H9 (cell line): ENCODE results near the gene MEDAG. TPM values are rescaled to one million over a fixed set of nuclear protein-coding genes. Genes with fewer than 3 reads are reported as not detected.

Experiments
- DNase-seq: peaks from one replicate; pipeline ENCODE4 v3.0.0-alpha.2; 2017
- H2AFZ ChIP-seq: one replicate; pipeline ENCODE4 v1.6.1; 2013; ENCODE audit warnings: mild to moderate bottlenecking, low read length, control low read depth, moderate library complexity
- H2AK5ac ChIP-seq: 2 replicates; pipeline ENCODE4 v1.6.1; 2013; ENCODE audit warnings: low read length, control low read depth, mixed read lengths; ENCODE audit not compliant: insufficient read length
- H2BK120ac ChIP-seq: one replicate; pipeline ENCODE4 v1.6.1; 2013; ENCODE audit warnings: low read depth, mild to moderate bottlenecking, low read length, control low read depth, inconsistent platforms; ENCODE audit not compliant: poor library complexity, severe bottlenecking
- H2BK12ac ChIP-seq: 2 replicates; pipeline ENCODE4 v1.6.1; 2013; ENCODE audit warnings: low read length, control low read depth, mixed read lengths, low read depth; ENCODE audit not compliant: insufficient read length
- H2BK15ac ChIP-seq: 2 replicates; pipeline ENCODE4 v1.6.1; 2013; ENCODE audit warnings: low read depth, low read length, control low read depth
- H2BK20ac ChIP-seq: one replicate; pipeline ENCODE4 v1.6.1; 2013; ENCODE audit warnings: low read depth, mild to moderate bottlenecking, low read length, control low read depth, inconsistent platforms; ENCODE audit not compliant: poor library complexity, severe bottlenecking
- H2BK5ac ChIP-seq: 2 replicates; pipeline ENCODE4 v1.6.1; 2013; ENCODE audit warnings: low read length, control low read depth, mixed read lengths; ENCODE audit not compliant: insufficient read length
- H3K14ac ChIP-seq: 2 replicates; pipeline ENCODE4 v1.6.1; 2013; ENCODE audit warnings: low read length, control low read depth; ENCODE audit not compliant: insufficient read depth
- H3K18ac ChIP-seq: 2 replicates; pipeline ENCODE4 v1.6.1; 2013; ENCODE audit warnings: low read depth, mild to moderate bottlenecking, mixed read lengths, low read length, control low read depth; ENCODE audit not compliant: insufficient read length
- H3K23ac ChIP-seq: 2 replicates; pipeline ENCODE4 v1.6.1; 2013; ENCODE audit warnings: low read length, control low read depth, mixed read lengths, low read depth; ENCODE audit not compliant: insufficient read length
- H3K23me2 ChIP-seq: 2 replicates; pipeline ENCODE4 v1.6.1; 2013; ENCODE audit warnings: low read depth, mild to moderate bottlenecking, mixed read lengths, low read length, control low read depth; ENCODE audit not compliant: insufficient read length, poor library complexity, severe bottlenecking
- H3K27ac ChIP-seq: 2 replicates; pipeline ENCODE4 v1.5.1; 2013; ENCODE audit warnings: low read length, control low read depth, mixed read lengths, low read depth; ENCODE audit not compliant: insufficient read length
- H3K27me3 ChIP-seq: 2 replicates; pipeline ENCODE4 v1.6.1; 2013; ENCODE audit warnings: low read length, control low read depth, inconsistent platforms; ENCODE audit not compliant: insufficient read depth
- H3K4ac ChIP-seq: 2 replicates; pipeline ENCODE4 v1.6.1; 2013; ENCODE audit warnings: low read depth, mild to moderate bottlenecking, control low read depth, inconsistent platforms, low read length, moderate library complexity
- H3K4me1 ChIP-seq: 2 replicates; pipeline ENCODE4 v1.6.1; 2013; ENCODE audit warnings: low read length, control low read depth, inconsistent platforms; ENCODE audit not compliant: insufficient read depth
- H3K4me2 ChIP-seq: 2 replicates; pipeline ENCODE4 v1.6.1; 2013; ENCODE audit warnings: low read length, control low read depth, mixed read lengths; ENCODE audit not compliant: insufficient read length, insufficient read depth
- H3K56ac ChIP-seq: 2 replicates; pipeline ENCODE4 v1.6.1; 2013; ENCODE audit warnings: low read depth, mild to moderate bottlenecking, mixed read lengths, low read length, control low read depth; ENCODE audit not compliant: insufficient read length
- H3K79me1 ChIP-seq: 2 replicates; pipeline ENCODE4 v1.6.1; 2013; ENCODE audit warnings: low read depth, mild to moderate bottlenecking, moderate library complexity, low read length, control low read depth, inconsistent platforms; ENCODE audit not compliant: insufficient read depth, poor library complexity, severe bottlenecking
- H3K79me2 ChIP-seq: 2 replicates; pipeline ENCODE4 v1.6.1; 2013; ENCODE audit warnings: low read length, control low read depth, inconsistent platforms; ENCODE audit not compliant: insufficient read depth
- H3K9ac ChIP-seq: 2 replicates; pipeline ENCODE4 v1.6.1; 2013; ENCODE audit warnings: low read length, control low read depth, mixed read lengths; ENCODE audit not compliant: insufficient read length; ENCODE audit errors: extremely low read depth
- H3K9me3 ChIP-seq: one replicate; pipeline ENCODE4 v1.6.1; 2013; ENCODE audit warnings: low read depth, low read length, inconsistent platforms; ENCODE audit not compliant: control insufficient read depth
- H3T11ph ChIP-seq: one replicate; pipeline ENCODE4 v1.6.1; 2013; ENCODE audit warnings: mild to moderate bottlenecking, low read length, control low read depth, inconsistent platforms
- H4K20me1 ChIP-seq: one replicate; pipeline ENCODE4 v1.6.1; 2013; ENCODE audit not compliant: control insufficient read depth, insufficient read length, insufficient read depth
- H4K5ac ChIP-seq: 2 replicates; pipeline ENCODE4 v1.6.1; 2013; ENCODE audit warnings: low read depth, mild to moderate bottlenecking, mixed read lengths, low read length, control low read depth; ENCODE audit not compliant: insufficient read length
- H4K8ac ChIP-seq: replicated peaks from 2 replicates; pipeline ENCODE4 v1.6.1; 2013; ENCODE audit warnings: low read length, control low read depth, mixed read lengths, low read depth; ENCODE audit not compliant: insufficient read length
- H4K91ac ChIP-seq: 2 replicates; pipeline ENCODE4 v1.6.1; 2013; ENCODE audit warnings: low read depth, mild to moderate bottlenecking, moderate library complexity, mixed read lengths, low read length, control low read depth; ENCODE audit not compliant: insufficient read length
- H3K27ac Mint-ChIP-seq, 3 experiments: 2 replicates in 2 of 3; 3 replicates in 1 of 3; pipeline ENCODE4 v1.8.0; 2020 to 2021; ENCODE audit warnings: mixed read lengths in 3 of 3, mild to moderate bottlenecking in 1 of 3, moderate library complexity in 1 of 3
- H3K27me3 Mint-ChIP-seq: 2 replicates; pipeline ENCODE4 v1.8.0; 2021; ENCODE audit warnings: low read depth, mild to moderate bottlenecking, moderate library complexity, mixed read lengths
- H3K36me3 Mint-ChIP-seq, 3 experiments: 2 replicates in 2 of 3; 3 replicates in 1 of 3; pipeline ENCODE4 v1.8.0; 2020 to 2021; ENCODE audit warnings: low read depth in 3 of 3, mixed read lengths in 3 of 3; ENCODE audit not compliant: insufficient read depth in 1 of 3
- H3K4me1 Mint-ChIP-seq, 2 experiments: 2 replicates each; pipeline ENCODE4 v1.8.0; 2020; ENCODE audit warnings: mixed read lengths in 2 of 2
- H3K4me3 Mint-ChIP-seq, 2 experiments: 2 replicates in 1 of 2; 3 replicates in 1 of 2; pipeline ENCODE4 v1.8.0; 2020 to 2021; ENCODE audit warnings: mild to moderate bottlenecking in 2 of 2, mixed read lengths in 2 of 2, moderate library complexity in 1 of 2
- H3K9me3 Mint-ChIP-seq, 2 experiments: 2 replicates in 1 of 2; 3 replicates in 1 of 2; pipeline ENCODE4 v1.8.0; 2020; ENCODE audit warnings: mild to moderate bottlenecking in 2 of 2, mixed read lengths in 2 of 2, moderate library complexity in 1 of 2
- WGBS: extraction: QIAGEN DNeasy Blood & Tissue Kit; methylation state at CpG from one replicate; pipeline ENCODE4 v1.1.7; 2013; ENCODE audit warnings: missing lambda C conversion rate, low lambda C conversion rate, mixed read lengths; ENCODE audit not compliant: insufficient read length; ENCODE audit errors: extremely low coverage; 5-methylcytosine and 5-hydroxymethylcytosine counted together
- total RNA-seq: library from RNA; stranded (reverse); gene quantifications from 2 replicates; pipeline ENCODE4 v1.2.1, GENCODE V29; 2021
- TF ChIP-seq, protein P1 (sequence below): fragments of 200-600 bp; sonication (generic); conservative IDR thresholded peaks from 3 replicates; pipeline ENCODE4 v1.8.0; 2021; ENCODE audit warnings: antibody characterized with exemption, mild to moderate bottlenecking

The MEDAG gene
- total RNA-seq, 1 experiment from 2014 or later, result 0.87 TPM

DNA sequence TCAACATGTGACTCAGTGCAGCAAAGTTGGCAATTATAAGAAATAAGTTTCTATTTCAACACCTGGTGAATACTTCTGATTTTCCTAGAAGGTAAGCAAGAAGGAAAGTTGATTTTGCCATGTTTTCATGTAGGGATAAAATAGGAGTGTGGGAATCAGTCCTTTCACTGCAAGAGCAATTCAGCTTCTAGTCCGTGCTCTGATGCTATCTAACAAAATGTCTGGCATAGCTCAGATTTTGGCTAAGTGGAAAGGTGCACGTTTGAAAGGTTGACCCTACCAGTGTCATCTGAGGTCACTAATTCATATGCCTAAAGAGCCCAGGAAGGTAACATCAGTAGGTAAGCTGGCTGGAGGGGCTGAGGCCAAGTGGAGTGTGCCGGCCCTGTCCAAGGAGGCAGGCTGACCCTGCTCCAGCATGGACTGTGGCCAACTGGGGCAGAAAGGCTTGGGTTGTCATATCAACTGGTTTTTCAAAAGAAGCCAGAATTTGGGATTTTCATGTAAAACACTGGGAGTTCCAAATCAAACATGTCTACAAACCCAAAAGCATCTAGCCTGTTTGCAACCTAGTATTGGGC lies 38.9 kb upstream of the MEDAG start:
- Histone ChIP-seq H3K4me2 (no peak overlapping the region), H3K79me1 (no peaks in the 10 kb centered on the region), H3K27ac (no peak overlapping the region), H2BK5ac (no peak overlapping the region), H3K14ac (no peak overlapping the region), H3K9me3 (no peaks in the 10 kb centered on the region), H3K23me2 (peaks cover 8% of the 10 kb centered on the region), H3K18ac (no peak overlapping the region), H3K23ac (no peak overlapping the region), H4K20me1 (no peaks in the 10 kb centered on the region), H4K5ac (no peak overlapping the region), H2BK20ac (no peak overlapping the region), H4K8ac (no peak overlapping the region), H3K4ac (no peak overlapping the region), H2AK5ac (no peak overlapping the region), H3T11ph (no peak overlapping the region), H2BK120ac (no peak overlapping the region), H4K91ac (no peak overlapping the region), H2BK15ac (no peak overlapping the region), H3K27me3 (peaks cover 4% of the 10 kb centered on the region; the same call in 1 of the 2 replicates), H3K79me2 (no peaks in the 10 kb centered on the region), H3K4me1 (peaks cover 14% of the 10 kb centered on the region), H2AFZ (no peak overlapping the region), H2BK12ac (no peak overlapping the region), H3K9ac (no peak overlapping the region), H3K56ac (no peak overlapping the region)
- Mint-ChIP-seq H3K27me3 (peaks cover 20% of the 10 kb centered on the region), H3K36me3 (peaks cover 0 to 6% (median 0%) of the 10 kb centered on the region in 3 experiments; a peak in 3 of 7 replicates), H3K9me3 (no peaks in the 10 kb centered on the region; a peak in 1 of 5 replicates), H3K27ac (no peak overlapping the region), H3K4me1 (peaks cover 56 to 73% of the 10 kb centered on the region in 2 experiments), H3K4me3 (no peak overlapping the region)
- TF ChIP-seq, protein P1, sequence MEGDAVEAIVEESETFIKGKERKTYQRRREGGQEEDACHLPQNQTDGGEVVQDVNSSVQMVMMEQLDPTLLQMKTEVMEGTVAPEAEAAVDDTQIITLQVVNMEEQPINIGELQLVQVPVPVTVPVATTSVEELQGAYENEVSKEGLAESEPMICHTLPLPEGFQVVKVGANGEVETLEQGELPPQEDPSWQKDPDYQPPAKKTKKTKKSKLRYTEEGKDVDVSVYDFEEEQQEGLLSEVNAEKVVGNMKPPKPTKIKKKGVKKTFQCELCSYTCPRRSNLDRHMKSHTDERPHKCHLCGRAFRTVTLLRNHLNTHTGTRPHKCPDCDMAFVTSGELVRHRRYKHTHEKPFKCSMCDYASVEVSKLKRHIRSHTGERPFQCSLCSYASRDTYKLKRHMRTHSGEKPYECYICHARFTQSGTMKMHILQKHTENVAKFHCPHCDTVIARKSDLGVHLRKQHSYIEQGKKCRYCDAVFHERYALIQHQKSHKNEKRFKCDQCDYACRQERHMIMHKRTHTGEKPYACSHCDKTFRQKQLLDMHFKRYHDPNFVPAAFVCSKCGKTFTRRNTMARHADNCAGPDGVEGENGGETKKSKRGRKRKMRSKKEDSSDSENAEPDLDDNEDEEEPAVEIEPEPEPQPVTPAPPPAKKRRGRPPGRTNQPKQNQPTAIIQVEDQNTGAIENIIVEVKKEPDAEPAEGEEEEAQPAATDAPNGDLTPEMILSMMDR, result no peak
- no CpG with 5 or more reads among the region's 3 CpGs for WGBS
- no peak for DNase-seq
